Omental fat pad (tissue), 4 donors: Measurements from ENCODE around the gene MYO5A. TPM values are rescaled to one million over a fixed set of nuclear protein-coding genes. Genes with fewer than 3 reads are reported as not detected.
A peak's percentile ranks its signal among the peaks of the same experiment; 100 is the strongest.

Experiments used
- ATAC-seq: fragments of 150-250 bp; one replicate; pipeline ENCODE4 v1.9.1; 2016; ENCODE audit warnings: mild to moderate bottlenecking, moderate library complexity; ENCODE audit not compliant: low FRiP score
- DNase-seq: peaks from one replicate; pipeline ENCODE4 v3.0.0-alpha.2; 2019; ENCODE audit warnings: low spot score
- CTCF ChIP-seq, 3 donors: fragments of 450-650 bp; IDR thresholded peaks; one replicate each; pipeline ENCODE4 v1.5.1; 2016 to 2017; ENCODE audit warnings: antibody characterized with exemption in 3 of 3, mild to moderate bottlenecking in 3 of 3, moderate library complexity in 2 of 3
- total RNA-seq, 4 donors: library from RNA; depleted of rRNA; stranded (reverse); fragments of >200 nt; gene quantifications; one replicate each; pipeline ENCODE4 v1.1.0, GENCODE V29; 2016

The MYO5A gene
- total RNA-seq, 4 donors from 2014 or later = 45.5 to 81.6 (median 65.5) TPM

GRCh38 chr15:52278135-52278534 is 250.5 kb downstream of the MYO5A start:
- TF ChIP-seq CTCF (IDR thresholded peaks at IDR 0.05) = no peak
- DNase-seq = no peak
- no peak for ATAC-seq

GRCh38 chr15:52277575-52277974 is 251.1 kb downstream of the MYO5A start:
- ATAC-seq (no peak), DNase-seq (no peak)
- no peak for TF ChIP-seq CTCF (IDR thresholded peaks at IDR 0.05)

GRCh38 chr15:52276256-52276770 is 252.4 kb downstream of the MYO5A start:
- no peak for DNase-seq
- TF ChIP-seq CTCF (IDR thresholded peaks at IDR 0.05) = no peak
- ATAC-seq = no peak

- ATAC-seq = no peak
- no peak for TF ChIP-seq CTCF (IDR thresholded peaks at IDR 0.05)
Observed at GRCh38 chr15:52263563-52264282, 265.0 kb downstream of the MYO5A start.

GRCh38 chr15:52262364-52262763 is 266.3 kb downstream of the MYO5A start:
- DNase-seq (no peak), ATAC-seq (no peak)
- TF ChIP-seq CTCF (IDR thresholded peaks at IDR 0.05) = no peak

More at GRCh38 chr15:52263563-52264282, 265.0 kb downstream of the MYO5A start:
- no peak for DNase-seq

- DNase-seq = no peak
- TF ChIP-seq CTCF (IDR thresholded peaks at IDR 0.05) = no peak
- peak; percentile 75 for ATAC-seq
Observed at GRCh38 chr15:52261498-52262242, 267.0 kb downstream of the MYO5A start.
